Kidney tubule cell (primary cell): ENCODE measurements around the gene ZNF70.

ENCODE experiments used
- DNase-seq: peaks from one replicate; pipeline ENCODE4 v3.0.0-alpha.2; 2018; ENCODE audit warnings: low spot score

ZNF70 gene

DNA sequence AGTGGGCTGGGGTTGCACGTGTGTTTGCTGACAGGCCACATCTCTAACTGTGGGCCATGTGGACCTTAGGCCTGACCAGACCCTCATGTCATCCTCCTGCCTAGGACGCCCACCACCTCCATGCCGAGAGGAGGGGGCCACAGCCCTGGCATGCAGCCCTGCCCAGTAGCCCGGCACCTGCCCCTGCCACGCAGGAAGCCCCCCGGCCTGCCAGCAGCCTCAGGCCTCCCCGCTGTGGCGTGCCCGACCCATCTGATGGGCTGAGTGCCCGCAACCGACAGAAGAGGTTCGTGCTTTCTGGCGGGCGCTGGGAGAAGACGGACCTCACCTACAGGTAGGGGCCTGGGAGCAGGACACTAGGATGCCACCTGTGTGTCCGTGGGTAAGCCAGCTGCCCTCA is 28.2 kb upstream of the ZNF70 start:
- no peak for DNase-seq

DNA sequence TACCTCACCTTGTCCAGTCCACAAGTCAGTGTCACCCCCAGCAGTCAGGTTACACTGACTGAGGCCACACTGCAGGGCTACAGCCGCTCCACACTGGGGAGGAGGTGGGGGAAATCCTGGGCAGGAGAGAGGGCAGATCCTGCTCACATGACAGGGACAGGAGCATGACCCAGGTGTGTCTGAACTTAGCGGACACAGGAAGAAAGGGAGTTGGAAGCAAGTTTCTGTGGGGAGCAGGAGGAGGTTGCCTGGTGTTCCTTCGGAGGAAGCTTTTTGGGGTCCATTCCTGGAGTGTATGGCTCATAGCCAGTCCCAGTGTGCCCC is 27.6 kb upstream of the ZNF70 start:
- no peak for DNase-seq

DNA sequence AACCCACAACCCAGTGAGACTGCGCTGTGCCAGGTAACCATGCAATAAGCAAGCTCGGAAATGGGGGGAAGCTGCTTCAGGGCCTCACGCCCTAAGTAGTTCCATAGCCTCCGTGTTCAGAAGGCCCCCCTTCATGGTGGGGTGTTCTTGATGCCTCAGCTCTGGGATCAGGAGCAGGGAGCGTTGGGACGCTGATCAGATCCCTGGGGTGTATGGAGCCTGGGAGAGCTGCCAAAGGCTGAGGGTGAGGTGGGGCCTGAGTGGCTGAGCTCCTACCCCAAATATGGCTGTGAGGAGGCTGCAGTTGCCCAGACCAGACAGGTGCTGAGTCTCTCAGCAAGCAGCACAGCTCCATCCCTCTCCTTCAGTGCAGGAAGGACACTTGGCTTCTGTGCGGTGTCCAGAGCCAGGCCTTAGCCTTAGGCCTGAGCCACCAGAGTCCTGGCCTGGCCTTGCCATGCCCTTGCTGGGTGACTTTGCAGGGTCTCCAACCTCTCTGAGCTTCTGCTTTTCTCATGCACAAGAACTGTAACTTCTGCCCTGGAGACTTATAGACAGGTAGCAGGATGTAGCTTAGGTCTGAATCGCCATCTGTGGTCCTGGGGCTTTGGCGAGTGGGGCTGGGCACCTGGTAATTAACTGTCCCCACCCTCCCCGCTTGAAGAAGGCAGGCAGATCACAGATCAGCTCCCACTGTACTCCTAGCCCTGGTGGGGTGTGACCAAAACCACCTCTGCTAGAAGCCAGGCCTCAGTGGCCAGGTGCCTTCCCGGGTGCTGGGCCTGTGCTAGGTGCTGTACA is 27.1 kb upstream of the ZNF70 start:
- no peak for DNase-seq

DNA sequence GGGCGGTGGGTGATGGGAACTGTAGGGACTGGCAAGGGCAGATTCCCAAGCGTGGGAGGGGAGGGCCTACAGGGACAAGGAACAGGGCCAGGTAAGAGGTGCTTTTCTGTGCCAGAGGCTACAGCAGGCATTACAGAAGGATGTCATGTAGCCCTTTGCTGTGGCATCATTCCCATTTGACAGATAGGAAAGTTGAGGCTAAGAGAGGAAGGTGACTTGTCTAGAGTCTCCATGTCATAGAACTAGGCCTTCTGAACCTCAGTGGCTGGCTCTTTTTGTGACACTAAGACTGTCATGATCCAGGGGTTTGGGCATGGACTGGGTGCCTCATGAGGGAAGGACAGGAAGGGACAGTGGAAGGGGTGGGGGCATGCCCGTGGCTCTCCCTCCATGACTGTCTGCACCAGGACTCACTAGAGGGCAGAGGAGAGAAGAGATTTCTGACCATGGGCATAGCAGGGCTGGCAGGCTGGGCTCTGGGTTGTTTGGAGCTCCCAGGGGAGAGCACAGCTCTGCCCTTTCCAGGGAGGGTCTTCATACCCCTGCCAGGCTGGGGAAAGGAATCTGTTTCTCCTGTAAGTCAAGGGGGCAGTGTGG is 25.0 kb upstream of the ZNF70 start:
- no peak for DNase-seq

- peak; percentile 49 for DNase-seq
Measured at GRCh38 chr22:23774922-23775436, 24.1 kb upstream of the ZNF70 start.

DNA sequence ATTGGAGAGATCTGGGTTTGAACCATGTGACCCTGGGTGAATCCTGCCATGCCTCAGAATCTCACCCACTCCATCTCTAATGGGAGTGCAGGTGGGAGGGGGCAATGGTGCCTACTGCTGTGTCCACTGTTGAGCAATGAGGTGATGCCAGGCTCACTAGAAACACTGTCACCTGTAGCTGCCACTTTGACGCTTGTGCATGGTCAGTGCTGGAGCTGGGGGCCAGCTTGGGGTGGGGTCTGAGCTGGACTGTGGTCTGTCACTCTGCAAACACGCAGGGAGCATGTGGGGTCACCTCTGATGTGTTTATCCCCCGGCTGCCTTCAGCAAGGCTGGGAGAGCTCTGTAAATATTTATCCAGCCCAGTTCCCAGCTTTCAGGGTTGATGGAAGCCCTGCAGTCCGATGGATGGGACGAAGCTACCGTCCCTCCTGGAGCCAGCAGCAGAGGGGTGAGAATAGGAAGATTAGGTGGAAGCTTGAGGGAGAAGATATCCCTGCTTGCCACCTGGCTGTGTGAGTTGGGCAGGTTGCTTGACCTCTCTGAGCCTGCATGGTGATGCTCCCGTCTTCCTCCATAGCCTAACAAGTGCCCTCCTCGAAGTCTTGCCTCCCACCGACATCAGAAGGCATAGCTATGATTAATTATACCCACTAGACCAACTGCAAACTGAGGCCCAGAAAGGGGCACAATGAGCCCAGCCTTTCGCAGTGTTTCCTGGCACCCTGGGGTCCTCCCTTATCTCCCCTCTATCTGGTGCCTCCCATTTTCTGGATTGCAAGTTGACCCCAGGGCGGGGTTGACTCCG is 23.4 kb upstream of the ZNF70 start:
- no peak for DNase-seq

- no peak for DNase-seq
Measured at GRCh38 chr22:23773483-23774113, 22.7 kb upstream of the ZNF70 start.

DNA sequence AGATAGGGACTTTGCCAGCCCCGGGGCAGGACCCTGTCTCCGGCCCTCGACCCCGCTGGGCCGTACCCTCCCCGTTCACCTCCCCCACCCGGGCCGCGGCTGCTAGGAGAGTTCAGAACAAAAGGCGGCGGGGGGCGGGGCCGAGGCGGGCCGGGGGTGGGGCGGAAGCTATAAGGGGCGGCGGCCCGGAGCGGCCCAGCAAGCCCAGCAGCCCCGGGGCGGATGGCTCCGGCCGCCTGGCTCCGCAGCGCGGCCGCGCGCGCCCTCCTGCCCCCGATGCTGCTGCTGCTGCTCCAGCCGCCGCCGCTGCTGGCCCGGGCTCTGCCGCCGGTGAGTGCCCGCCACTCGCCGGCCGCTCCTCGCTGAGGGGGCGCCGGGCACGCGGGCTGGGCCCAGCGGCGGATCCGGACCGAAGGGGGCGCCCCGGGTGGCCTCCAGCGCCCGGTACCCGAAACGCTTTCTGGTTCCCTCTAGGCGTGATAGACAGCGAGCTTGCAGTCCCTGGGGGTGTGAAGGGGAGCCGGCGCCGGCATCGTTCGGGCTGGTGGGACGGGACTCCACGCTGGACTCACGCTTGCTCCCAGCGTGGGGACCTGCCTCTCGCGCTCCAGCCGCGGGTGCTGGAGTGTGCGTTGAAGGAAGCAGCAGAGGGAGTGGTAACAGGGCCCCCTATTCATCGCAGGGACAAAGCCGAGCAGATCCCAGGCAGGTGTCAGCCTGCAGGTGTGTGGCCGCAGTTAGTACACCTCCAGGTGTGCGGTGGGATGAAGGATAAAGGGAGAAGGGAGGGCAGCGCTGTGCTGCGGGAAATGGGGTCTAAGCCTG is 21.9 kb upstream of the ZNF70 start, which contains the start of gene MMP11:
MMP11 (plus strand) TSS at position 201 of the 825 bp plus-strand sequence; CDS start at position 223, 22 bp downstream.
- DNase-seq: peak; percentile 43

GRCh38 chr22:23772315-23772648 is 21.4 kb upstream of the ZNF70 start:
- DNase-seq: no peak

- DNase-seq: no peak
Measured at GRCh38 chr22:23769321-23769965, 18.5 kb upstream of the ZNF70 start.

GRCh38 chr22:23767673-23768548 is 17.0 kb upstream of the ZNF70 start, which contains the start of gene CHCHD10:
Gene CHCHD10 (minus strand): TSS chr22:23767972. CDS start chr22:23767874, 98 bp downstream.
- peak; percentile 70 for DNase-seq

- DNase-seq: no peak
Measured at GRCh38 chr22:23767303-23767672, 16.4 kb upstream of the ZNF70 start.

DNA sequence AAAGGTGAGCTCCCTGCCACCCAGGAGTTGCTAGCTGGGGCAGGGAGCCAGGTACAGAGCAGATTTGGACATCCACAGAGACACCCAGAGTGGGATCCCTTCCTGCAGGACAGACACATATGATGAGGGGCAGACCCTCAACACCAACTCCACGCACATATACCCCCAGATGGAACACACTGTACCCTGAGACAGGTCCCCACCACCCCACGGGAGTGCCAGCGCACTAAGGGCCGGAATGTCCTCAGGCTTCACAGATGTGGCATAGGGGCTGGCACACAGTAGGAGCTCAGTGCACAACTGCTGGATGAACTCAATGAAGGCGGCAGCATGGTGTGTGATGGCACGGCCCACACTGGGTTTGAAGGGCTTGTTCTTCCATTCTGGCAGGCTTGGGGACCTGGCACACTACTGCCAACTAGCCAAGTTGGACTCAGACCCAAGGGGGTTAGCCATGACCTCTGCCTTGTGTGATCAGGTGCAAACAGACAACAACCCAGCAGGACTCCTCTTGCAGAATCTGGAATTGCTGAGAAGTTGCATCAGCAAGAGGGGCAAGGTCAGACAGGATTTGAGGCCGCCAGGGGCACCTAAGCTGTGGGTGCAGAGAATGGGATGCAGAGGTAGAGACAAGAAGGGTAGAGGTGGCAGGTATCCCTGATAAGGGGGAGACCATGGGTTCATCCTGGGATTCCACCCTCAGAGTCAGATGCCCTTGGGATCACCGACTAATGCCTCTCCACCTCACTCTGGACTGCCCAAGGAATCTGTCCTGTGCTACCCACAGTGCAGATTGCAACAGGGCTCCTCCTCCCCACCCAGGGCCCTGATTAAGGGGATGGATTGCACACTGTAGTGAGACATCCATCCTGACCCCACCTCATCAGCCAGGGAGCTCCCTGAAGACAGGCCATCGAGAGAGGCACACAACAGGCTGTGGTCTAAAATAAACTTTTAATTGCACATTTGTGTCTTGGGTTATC is 14.3 kb upstream of the ZNF70 start:
- DNase-seq: no peak

- no peak for DNase-seq
Measured at GRCh38 chr22:23763954-23764353, 13.0 kb upstream of the ZNF70 start.

- DNase-seq: no peak
Measured at GRCh38 chr22:23763579-23763945, 12.7 kb upstream of the ZNF70 start.

- DNase-seq: peak; percentile 25
Measured at GRCh38 chr22:23762842-23763578, 12.1 kb upstream of the ZNF70 start, which contains the start of gene C22orf15. Gene C22orf15 (plus strand): TSS chr22:23762990. CDS start chr22:23763307, 317 bp downstream.

- DNase-seq: no peak
Measured at GRCh38 chr22:23760056-23760455, 9.1 kb upstream of the ZNF70 start.

DNA sequence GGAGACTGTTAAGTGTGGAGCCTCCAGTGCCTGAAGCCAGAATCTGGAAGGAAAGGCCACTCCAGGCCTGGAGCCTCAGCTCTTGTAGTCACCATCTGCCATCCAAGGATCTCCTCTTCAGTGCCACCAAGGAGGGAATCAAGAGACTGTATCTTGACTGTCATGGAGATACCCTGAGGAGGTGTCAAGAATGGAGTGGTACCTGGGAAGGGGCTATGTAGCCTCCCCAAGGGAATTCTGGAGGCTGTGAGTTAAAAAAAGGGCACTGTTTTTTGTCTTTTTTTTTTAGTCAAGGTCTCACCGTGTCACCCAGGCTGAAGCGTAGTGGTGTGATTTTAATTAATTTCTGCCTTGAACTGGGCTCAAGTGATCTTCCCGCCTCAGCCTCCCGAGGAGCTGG is 8.7 kb upstream of the ZNF70 start:
- DNase-seq: no peak
